Adrenal gland (tissue), 12 donors: Measurements from ENCODE around the gene CRY1. TPM values are rescaled to one million over a fixed set of nuclear protein-coding genes. Genes with fewer than 3 reads are reported as not detected.

Experiments
- DNase-seq, 7 donors: peaks; one replicate each; pipeline ENCODE4 v3.0.0-alpha.2; 2019 to 2020
- H3K27ac ChIP-seq, 5 donors: fragments of 200-600 bp; sonication (generic) in 4 of 5; 1 replicate in 3 of 5; 2 replicates in 2 of 5; pipeline versions ENCODE4 v1.5.1 to v1.8.0; 2016 to 2020; ENCODE audit warnings: mild to moderate bottlenecking in 1 of 5
- H3K27me3 ChIP-seq: fragments of 200-600 bp; 2 replicates; pipeline ENCODE4 v1.8.0; 2021
- H3K36me3 ChIP-seq, 2 donors: fragments of 200-600 bp; replicated peaks in 1 of 2; 1 replicate in 1 of 2; 2 replicates in 1 of 2; pipeline versions ENCODE4 v1.5.1 to v1.8.0; 2018 to 2022
- H3K4me1 ChIP-seq, 2 donors: fragments of 200-600 bp; replicated peaks in 1 of 2; 1 replicate in 1 of 2; 2 replicates in 1 of 2; pipeline versions ENCODE4 v1.5.1 to v1.8.0; 2018 to 2021
- H3K4me3 ChIP-seq, 4 donors: fragments of 200-600 bp; sonication (generic) in 3 of 4; one replicate each; pipeline ENCODE4 v1.5.1; 2016 to 2018
- H3K9me3 ChIP-seq, 3 donors: fragments of 200-600 bp; sonication (generic) in 1 of 3; replicated peaks in 1 of 3; 1 replicate in 2 of 3; 2 replicates in 1 of 3; pipeline versions ENCODE4 v1.5.1 to v1.8.0; 2016 to 2021
- POLR2A ChIP-seq, 2 donors: fragments of 450-650 bp; IDR thresholded peaks; one replicate each; pipeline ENCODE4 v1.6.1; 2017; ENCODE audit warnings: antibody characterized with exemption in 2 of 2, mild to moderate bottlenecking in 2 of 2, moderate library complexity in 1 of 2
- WGBS, 4 donors: extraction: QIAGEN DNeasy Blood & Tissue Kit in 2 of 4; methylation state at CpG; one replicate each; pipeline versions ENCODE4 v1.1.5 to v1.1.7; 2013 to 2017; 5-methylcytosine and 5-hydroxymethylcytosine counted together
- intact Hi-C, 2 donors: fragments of 100-400 bp; cut with DNase I; formaldehyde crosslinking; loops; one replicate each; pipeline versions ENCODE4 v1.14.1 to v1.15.0; 2022 to 2023
- polyA plus RNA-seq, 3 donors: library from polyadenylated mRNA; stranded (reverse); fragments of 200-250 nt in 2 of 3; fragments of 350-450 nt in 1 of 3; fragmentation: Illumina TruSeq in 1 of 3; extraction: RNeasy Lipid Tissue Mini Kit (QIAGEN cat#74804) in 1 of 3; gene quantifications; one replicate each; pipeline ENCODE4 v1.2.3, GENCODE V29; 2013 to 2014
- total RNA-seq, 9 donors: library from RNA; depleted of rRNA in 4 of 9; stranded (reverse); fragments of >200 nt in 4 of 9; fragments of 120-200 nt in 1 of 9; fragmentation: NEBNext Ultra II Directional in 1 of 9; extraction: Animal tissue kit (Norgen Biotek cat#: 25700) in 1 of 9; gene quantifications; one replicate each; pipeline versions ENCODE4 v1.1.0 to v1.2.4, GENCODE V29; 2013 to 2023
- TF ChIP-seq, protein P1 (sequence below), 6 experiments: fragments of 450-650 bp in 4 of 6; fragments of 200-600 bp in 2 of 6; sonication (generic) in 1 of 6; IDR thresholded peaks; 1 replicate in 5 of 6; 2 replicates in 1 of 6; pipeline versions ENCODE4 v1.5.1 to v1.8.0; 2016 to 2021; ENCODE audit warnings: antibody characterized with exemption in 6 of 6, mild to moderate bottlenecking in 2 of 6, moderate library complexity in 1 of 6
- donor health status: healthy with polysubstance abuse.
- donor health status: Bipolar disorder and iron deficiency.
- donor health status: DM: yes; HTN: yes; CAD: no.
- donor health status: DM: no; HTN: no; CAD: no.
- donor health status: DM: no; HTN: no; CAD: no.
- donor health status: DM: yes; HTN: yes; CAD: no.

The CRY1 gene
- total and polyA plus RNA-seq, 12 donors: 4.7 to 51.5 (median 11.6) TPM

- no peak for TF ChIP-seq POLR2A (IDR thresholded peaks at IDR 0.05)
- TF ChIP-seq, protein P1, sequence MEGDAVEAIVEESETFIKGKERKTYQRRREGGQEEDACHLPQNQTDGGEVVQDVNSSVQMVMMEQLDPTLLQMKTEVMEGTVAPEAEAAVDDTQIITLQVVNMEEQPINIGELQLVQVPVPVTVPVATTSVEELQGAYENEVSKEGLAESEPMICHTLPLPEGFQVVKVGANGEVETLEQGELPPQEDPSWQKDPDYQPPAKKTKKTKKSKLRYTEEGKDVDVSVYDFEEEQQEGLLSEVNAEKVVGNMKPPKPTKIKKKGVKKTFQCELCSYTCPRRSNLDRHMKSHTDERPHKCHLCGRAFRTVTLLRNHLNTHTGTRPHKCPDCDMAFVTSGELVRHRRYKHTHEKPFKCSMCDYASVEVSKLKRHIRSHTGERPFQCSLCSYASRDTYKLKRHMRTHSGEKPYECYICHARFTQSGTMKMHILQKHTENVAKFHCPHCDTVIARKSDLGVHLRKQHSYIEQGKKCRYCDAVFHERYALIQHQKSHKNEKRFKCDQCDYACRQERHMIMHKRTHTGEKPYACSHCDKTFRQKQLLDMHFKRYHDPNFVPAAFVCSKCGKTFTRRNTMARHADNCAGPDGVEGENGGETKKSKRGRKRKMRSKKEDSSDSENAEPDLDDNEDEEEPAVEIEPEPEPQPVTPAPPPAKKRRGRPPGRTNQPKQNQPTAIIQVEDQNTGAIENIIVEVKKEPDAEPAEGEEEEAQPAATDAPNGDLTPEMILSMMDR (IDR thresholded peaks at IDR 0.05): no peak
- Histone ChIP-seq H3K4me3 (no peak overlapping the region), H3K4me1 (no peaks in the 10 kb centered on the region), H3K9me3 (no peaks in the 10 kb centered on the region), H3K36me3 (no peaks in the 10 kb centered on the region), H3K27ac (no peak overlapping the region), H3K27me3 (peaks cover 4% of the 10 kb centered on the region)
- intact Hi-C loops: no loop called here
- no peak for DNase-seq
- WGBS, 4 donors: 75 to 86% (median 77%) methylated on average over 5 of the region's 5 CpGs
Measured at GRCh38 chr12:107126796-107127481, 33.6 kb upstream of the CRY1 start.

GRCh38 chr12:107125833-107126232 lies 32.5 kb upstream of the CRY1 start:
- no peaks in the 10 kb centered on the region for H3K9me3 ChIP-seq
- no peak for TF ChIP-seq POLR2A (IDR thresholded peaks at IDR 0.05)
- TF ChIP-seq, protein P1 (IDR thresholded peaks at IDR 0.05): no peak
- peaks cover 13% of the 10 kb centered on the region for H3K27me3 ChIP-seq
- no peak overlapping the region for H3K27ac ChIP-seq
- H3K36me3 ChIP-seq: no peaks in the 10 kb centered on the region
- WGBS, 4 donors: 81 to 90% (median 86%) methylated on average over 3 of the region's 3 CpGs
- H3K4me3 ChIP-seq: no peak overlapping the region
- no peak for DNase-seq
- intact Hi-C loops: no loop called here
- no peaks in the 10 kb centered on the region for H3K4me1 ChIP-seq

DNA sequence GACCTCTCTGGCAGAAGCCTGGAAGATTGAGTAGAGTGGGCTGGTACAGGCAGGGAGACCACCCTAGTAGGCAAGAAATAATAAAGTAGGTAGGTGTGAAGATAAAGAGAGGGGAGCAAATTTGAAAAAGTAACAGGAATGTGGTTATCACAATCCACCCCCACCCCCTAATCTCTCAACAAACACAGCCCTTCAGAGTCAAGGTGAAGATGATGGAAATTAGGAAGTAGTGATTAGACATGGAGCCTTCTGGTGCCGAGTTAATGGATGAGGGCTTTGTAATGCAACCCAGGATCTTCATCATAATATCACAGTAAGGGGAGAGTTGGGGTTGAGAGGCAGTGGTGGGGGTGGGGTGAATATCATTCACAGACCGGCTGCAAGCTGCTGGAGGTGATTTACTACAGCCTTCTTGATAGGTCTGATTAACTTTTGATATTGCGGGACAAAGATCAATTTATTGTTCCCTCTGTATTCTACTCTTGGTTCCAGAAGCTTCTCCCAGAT lies 29.2 kb upstream of the CRY1 start:
- WGBS, 4 donors: 51 to 58% (median 55%) methylated on average over 3 of the region's 3 CpGs
- TF ChIP-seq, protein P1 (IDR thresholded peaks at IDR 0.05): no peak
- no peak for TF ChIP-seq POLR2A (IDR thresholded peaks at IDR 0.05)
- intact Hi-C loops: no loop called here
- Histone ChIP-seq H3K4me1 (no peaks in the 10 kb centered on the region), H3K9me3 (no peaks in the 10 kb centered on the region), H3K4me3 (no peak overlapping the region), H3K27ac (no peak overlapping the region), H3K27me3 (peaks cover 13% of the 10 kb centered on the region), H3K36me3 (no peaks in the 10 kb centered on the region)
- no peak for DNase-seq

DNA sequence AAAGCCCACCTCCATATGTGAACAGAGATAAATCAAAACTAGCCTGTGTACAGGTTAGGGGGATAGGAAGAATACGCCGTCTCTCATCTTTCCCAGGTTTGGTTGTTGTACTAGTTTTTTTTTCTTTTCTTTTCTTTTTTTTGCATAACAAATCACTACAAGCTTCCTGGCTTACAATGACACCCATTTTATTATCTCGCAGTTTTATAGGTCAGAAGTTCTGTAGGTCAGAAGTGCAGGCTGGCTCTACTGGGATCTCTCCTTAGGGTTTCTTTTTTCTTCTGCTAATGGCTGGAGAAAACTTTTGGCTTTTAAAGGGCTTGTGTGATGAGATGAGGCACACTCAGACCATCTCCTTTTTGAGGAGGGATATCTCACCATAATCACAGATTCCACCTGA lies 25.7 kb upstream of the CRY1 start:
- Histone ChIP-seq H3K9me3 (no peaks in the 10 kb centered on the region), H3K36me3 (no peaks in the 10 kb centered on the region), H3K27ac (no peak overlapping the region), H3K4me1 (no peaks in the 10 kb centered on the region), H3K27me3 (peaks cover 13% of the 10 kb centered on the region), H3K4me3 (no peak overlapping the region)
- no peak for TF ChIP-seq POLR2A (IDR thresholded peaks at IDR 0.05)
- TF ChIP-seq, protein P1 (IDR thresholded peaks at IDR 0.05): no peak
- 52 to 73% (median 66%) methylated on average over 3 of the region's 3 CpGs for WGBS, 4 donors
- DNase-seq: no peak
- intact Hi-C loops: no loop called here
